Measurements from ENCODE around the gene RGS9. TPM values are rescaled to one million over a fixed set of nuclear protein-coding genes. Genes with fewer than 3 reads are reported as not detected.

Gene RGS9
- total and polyA plus RNA-seq, 10 of the 15 experiments (the other 5 are each of a cell fraction or from before 2014, with no cell fraction given), result 1.1 to 10.6 (median 5.6) TPM

DNA sequence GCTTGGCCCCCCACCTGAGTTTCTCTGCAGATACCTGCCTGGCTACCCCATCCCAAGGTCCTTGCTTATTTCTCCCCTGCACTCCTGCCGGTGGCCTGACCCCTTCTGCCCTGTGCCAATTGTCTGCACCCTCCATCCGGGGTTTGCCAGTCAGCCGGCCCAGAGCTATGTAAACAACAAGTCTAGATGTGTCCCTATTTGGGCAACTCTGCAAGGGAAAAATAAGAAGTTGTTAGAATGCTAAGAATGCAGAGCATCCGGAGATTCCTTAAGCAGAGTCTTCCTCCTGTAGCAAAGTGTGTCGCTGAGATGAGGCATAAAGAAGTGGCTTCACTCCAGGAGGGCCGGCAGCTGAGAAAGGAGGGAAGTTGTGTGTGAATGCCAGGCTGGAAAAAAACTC, 46.6 kb downstream of the RGS9 start:
- RAD21 ChIA-PET (ENCODE audit: unreplicated experiment), result interaction anchor here (0.8 to 2.0 kb wide), 2 partner anchors 28 to 92 kb away, joined by 3 to 11 read pairs; no protein-coding TSS in a partner anchor
- SMC1A ChIA-PET (ENCODE audit: uncharacterized antibody, unreplicated experiment), result interaction anchor here (2.9 to 4.4 kb wide), 2 partner anchors 14 to 28 kb away, joined by 11 to 26 read pairs; no protein-coding TSS in a partner anchor
- Histone ChIP-seq H2AFZ (ENCODE audit: control insufficient read depth, low read depth, low read length) (no peak overlapping the region), H3K27me3 (replicated peaks in 1 of 2; ENCODE audit: control insufficient read depth in 2 of 2, insufficient read depth in 2 of 2, low read length in 1 of 2) (no peaks in the 10 kb centered on the region), H3K9me3 (replicated peaks; ENCODE audit: control insufficient read depth, insufficient read depth, low read length) (no peaks in the 10 kb centered on the region), H3K27ac (ENCODE audit: control insufficient read depth, insufficient read depth) (no peak overlapping the region), H3K4me1 (ENCODE audit: control insufficient read depth, insufficient read depth, low read length) (peaks cover 43% of the 10 kb centered on the region), H3K36me3 (ENCODE audit: control insufficient read depth in 2 of 2, insufficient read depth in 2 of 2, low read length in 1 of 2) (no peaks in the 10 kb centered on the region), H3K4me3 (no peak overlapping the region), H3K4me2 (ENCODE audit: control insufficient read depth, insufficient read depth) (no peak overlapping the region), H4K20me1 (ENCODE audit: control insufficient read depth, insufficient read depth) (no peaks in the 10 kb centered on the region), H3K79me2 (ENCODE audit: control insufficient read depth, insufficient read depth, low read length) (no peaks in the 10 kb centered on the region), H3K9ac (ENCODE audit: control insufficient read depth, insufficient read depth, low read length) (no peak overlapping the region)
- intact Hi-C loops (cut with micrococcal nuclease; ENCODE audit: unreplicated experiment), result loop anchor here (5.0 kb wide), 2 partner anchors 126 to 211 kb away; partner anchors contain the start of gene GNA13
- FAIRE-seq (no peak), DNase-seq (ENCODE audit: low read depth, low spot score) (no peak), ATAC-seq (no peak)
- in situ Hi-C loops (cut with MboI), result loop anchor here (5.0 kb wide), 1 partner anchor 201 kb away; no protein-coding TSS in a partner anchor
- CTCF ChIA-PET, result interaction anchor here (3.2 kb wide), 1 partner anchor 14 kb away, joined by 29 read pairs; no protein-coding TSS in a partner anchor
- BruUV-seq (replicated peaks), result no TSS peak
- 82% methylated on average over 6 of the region's 6 CpGs for WGBS (ENCODE audit: insufficient coverage, insufficient replicate concordance, low lambda C conversion rate, missing lambda C conversion rate)
- TF ChIP-seq CREB1 (IDR thresholded peaks at IDR 0.05; ENCODE audit: low read depth) (no peak), MYB (IDR thresholded peaks at IDR 0.05; ENCODE audit: borderline replicate concordance, low read depth, low read length) (no peak), HDGF (IDR thresholded peaks at IDR 0.05) (no peak)
- POLR2A ChIA-PET, result no interaction called here

DNA sequence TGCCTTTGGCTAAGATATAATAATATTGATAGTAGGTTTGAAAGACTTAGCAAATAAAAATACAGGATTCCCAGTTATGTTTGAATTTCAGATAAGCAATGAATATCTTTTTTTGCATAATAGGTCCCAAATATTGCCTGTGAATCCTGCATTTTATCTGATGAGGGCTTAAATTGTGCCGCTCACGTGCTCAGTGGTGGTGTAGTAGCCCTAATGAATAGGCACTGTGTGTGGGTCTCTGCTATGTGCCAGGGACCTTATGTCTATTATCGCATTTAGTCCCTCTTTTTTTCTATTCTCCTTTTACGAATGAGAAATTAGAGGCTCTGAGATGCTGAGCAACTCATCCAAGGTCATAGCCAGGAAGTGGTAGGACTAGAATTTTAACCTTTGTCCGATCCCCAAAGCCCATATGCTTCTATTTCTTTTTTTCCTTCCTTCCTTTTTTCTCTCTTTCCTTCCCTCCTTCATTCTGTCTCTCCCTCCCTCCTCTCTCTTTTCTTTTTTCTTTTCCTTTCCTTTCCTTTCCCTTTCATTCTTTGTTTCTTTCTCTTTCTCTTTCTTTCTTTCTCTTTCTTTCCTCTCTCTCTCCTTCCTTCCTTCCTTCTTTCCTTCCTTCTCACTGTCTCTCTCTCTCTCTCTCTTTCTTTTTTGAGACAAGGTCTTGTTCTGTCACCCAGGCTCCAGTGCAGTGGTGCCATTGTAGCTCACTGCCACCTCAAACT, 47.2 kb downstream of the RGS9 start:
- no peak overlapping the region for H3K4me2 ChIP-seq (ENCODE audit: control insufficient read depth, insufficient read depth)
- no peaks in the 10 kb centered on the region for H3K36me3 ChIP-seq (ENCODE audit: control insufficient read depth in 2 of 2, insufficient read depth in 2 of 2, low read length in 1 of 2)
- FAIRE-seq (no peak), DNase-seq (ENCODE audit: low read depth, low spot score) (no peak), ATAC-seq (no peak)
- H3K79me2 ChIP-seq (ENCODE audit: control insufficient read depth, insufficient read depth, low read length), result no peaks in the 10 kb centered on the region
- no peak overlapping the region for H3K9ac ChIP-seq (ENCODE audit: control insufficient read depth, insufficient read depth, low read length)
- SMC1A ChIA-PET (ENCODE audit: uncharacterized antibody, unreplicated experiment), result interaction anchor here (4.4 kb wide), 1 partner anchor 29 kb away, joined by 26 read pairs; no protein-coding TSS in a partner anchor
- H3K27ac ChIP-seq (ENCODE audit: control insufficient read depth, insufficient read depth), result no peak overlapping the region
- RAD21 ChIA-PET (ENCODE audit: unreplicated experiment), result no interaction called here
- POLR2A ChIA-PET, result no interaction called here
- no peak overlapping the region for H2AFZ ChIP-seq (ENCODE audit: control insufficient read depth, low read depth, low read length)
- CTCF ChIA-PET, result interaction anchor here (2.4 kb wide), 1 partner anchor 14 kb away, joined by 11 read pairs; no protein-coding TSS in a partner anchor
- BruUV-seq (replicated peaks), result no TSS peak
- WGBS (ENCODE audit: insufficient coverage, insufficient replicate concordance, low lambda C conversion rate, missing lambda C conversion rate), result 86% methylated on average over 5 of the region's 5 CpGs
- no peaks in the 10 kb centered on the region for H3K9me3 ChIP-seq (replicated peaks; ENCODE audit: control insufficient read depth, insufficient read depth, low read length)
- peaks cover 36% of the 10 kb centered on the region for H3K4me1 ChIP-seq (ENCODE audit: control insufficient read depth, insufficient read depth, low read length)
- no peaks in the 10 kb centered on the region for H3K27me3 ChIP-seq (replicated peaks in 1 of 2; ENCODE audit: control insufficient read depth in 2 of 2, insufficient read depth in 2 of 2, low read length in 1 of 2)
- in situ Hi-C loops (cut with MboI), result loop anchor here (5.0 kb wide), 1 partner anchor 202 kb away; no protein-coding TSS in a partner anchor
- intact Hi-C loops (cut with micrococcal nuclease; ENCODE audit: unreplicated experiment), result loop anchor here (5.0 kb wide), 2 partner anchors 127 to 212 kb away; partner anchors contain the start of gene GNA13
- no peak overlapping the region for H3K4me3 ChIP-seq
- H4K20me1 ChIP-seq (ENCODE audit: control insufficient read depth, insufficient read depth), result no peaks in the 10 kb centered on the region
- TF ChIP-seq, protein P1, sequence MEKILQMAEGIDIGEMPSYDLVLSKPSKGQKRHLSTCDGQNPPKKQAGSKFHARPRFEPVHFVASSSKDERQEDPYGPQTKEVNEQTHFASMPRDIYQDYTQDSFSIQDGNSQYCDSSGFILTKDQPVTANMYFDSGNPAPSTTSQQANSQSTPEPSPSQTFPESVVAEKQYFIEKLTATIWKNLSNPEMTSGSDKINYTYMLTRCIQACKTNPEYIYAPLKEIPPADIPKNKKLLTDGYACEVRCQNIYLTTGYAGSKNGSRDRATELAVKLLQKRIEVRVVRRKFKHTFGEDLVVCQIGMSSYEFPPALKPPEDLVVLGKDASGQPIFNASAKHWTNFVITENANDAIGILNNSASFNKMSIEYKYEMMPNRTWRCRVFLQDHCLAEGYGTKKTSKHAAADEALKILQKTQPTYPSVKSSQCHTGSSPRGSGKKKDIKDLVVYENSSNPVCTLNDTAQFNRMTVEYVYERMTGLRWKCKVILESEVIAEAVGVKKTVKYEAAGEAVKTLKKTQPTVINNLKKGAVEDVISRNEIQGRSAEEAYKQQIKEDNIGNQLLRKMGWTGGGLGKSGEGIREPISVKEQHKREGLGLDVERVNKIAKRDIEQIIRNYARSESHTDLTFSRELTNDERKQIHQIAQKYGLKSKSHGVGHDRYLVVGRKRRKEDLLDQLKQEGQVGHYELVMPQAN (conservative IDR thresholded peaks at IDR 0.05), result no peak
- TF ChIP-seq ZZZ3 (IDR thresholded peaks at IDR 0.05; ENCODE audit: control insufficient read depth, insufficient read length, low read depth) (no peak), KLF5 (IDR thresholded peaks at IDR 0.05; ENCODE audit: partially characterized antibody) (no peak), RAD51 (IDR thresholded peaks at IDR 0.05) (no peak), TAF1 (IDR thresholded peaks at IDR 0.05; ENCODE audit: borderline replicate concordance, low read depth, low read length) (no peak), STAT1 (conservative IDR thresholded peaks at IDR 0.05) (no peak)
- TF ChIP-seq, protein P2, sequence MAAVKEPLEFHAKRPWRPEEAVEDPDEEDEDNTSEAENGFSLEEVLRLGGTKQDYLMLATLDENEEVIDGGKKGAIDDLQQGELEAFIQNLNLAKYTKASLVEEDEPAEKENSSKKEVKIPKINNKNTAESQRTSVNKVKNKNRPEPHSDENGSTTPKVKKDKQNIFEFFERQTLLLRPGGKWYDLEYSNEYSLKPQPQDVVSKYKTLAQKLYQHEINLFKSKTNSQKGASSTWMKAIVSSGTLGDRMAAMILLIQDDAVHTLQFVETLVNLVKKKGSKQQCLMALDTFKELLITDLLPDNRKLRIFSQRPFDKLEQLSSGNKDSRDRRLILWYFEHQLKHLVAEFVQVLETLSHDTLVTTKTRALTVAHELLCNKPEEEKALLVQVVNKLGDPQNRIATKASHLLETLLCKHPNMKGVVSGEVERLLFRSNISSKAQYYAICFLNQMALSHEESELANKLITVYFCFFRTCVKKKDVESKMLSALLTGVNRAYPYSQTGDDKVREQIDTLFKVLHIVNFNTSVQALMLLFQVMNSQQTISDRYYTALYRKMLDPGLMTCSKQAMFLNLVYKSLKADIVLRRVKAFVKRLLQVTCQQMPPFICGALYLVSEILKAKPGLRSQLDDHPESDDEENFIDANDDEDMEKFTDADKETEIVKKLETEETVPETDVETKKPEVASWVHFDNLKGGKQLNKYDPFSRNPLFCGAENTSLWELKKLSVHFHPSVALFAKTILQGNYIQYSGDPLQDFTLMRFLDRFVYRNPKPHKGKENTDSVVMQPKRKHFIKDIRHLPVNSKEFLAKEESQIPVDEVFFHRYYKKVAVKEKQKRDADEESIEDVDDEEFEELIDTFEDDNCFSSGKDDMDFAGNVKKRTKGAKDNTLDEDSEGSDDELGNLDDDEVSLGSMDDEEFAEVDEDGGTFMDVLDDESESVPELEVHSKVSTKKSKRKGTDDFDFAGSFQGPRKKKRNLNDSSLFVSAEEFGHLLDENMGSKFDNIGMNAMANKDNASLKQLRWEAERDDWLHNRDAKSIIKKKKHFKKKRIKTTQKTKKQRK (IDR thresholded peaks at IDR 0.05; ENCODE audit: low read depth, low read length), result no peak

All from GM12878 (cell line).